ENCODE data around the gene NTN4. TPM values are rescaled to one million over a fixed set of nuclear protein-coding genes. Genes with fewer than 3 reads are reported as not detected.

NTN4 gene
- total and polyA plus RNA-seq, 2 experiments from 2014 or later, result 35.2 to 63.7 TPM

- no peaks in the 10 kb centered on the region for H3K9me3 ChIP-seq (ENCODE audit: low read depth)
- no peaks in the 10 kb centered on the region for H4K20me1 ChIP-seq (ENCODE audit: insufficient read depth)
- no peaks in the 10 kb centered on the region for H3K9me2 ChIP-seq (ENCODE audit: insufficient read depth)
- no peak overlapping the region for H2AFZ ChIP-seq
- no peak for TF ChIP-seq EZH2 (IDR thresholded peaks at IDR 0.05; ENCODE audit: insufficient read depth, poor library complexity, severe bottlenecking)
- no peak for TF ChIP-seq EZH2phosphoT487 (IDR thresholded peaks at IDR 0.05; ENCODE audit: insufficient read depth, low read depth)
- peaks cover 9% of the 10 kb centered on the region for H3K4me1 ChIP-seq (ENCODE audit: insufficient read depth)
- no peaks in the 10 kb centered on the region for H3K36me3 ChIP-seq (ENCODE audit: low read depth)
- no peak overlapping the region for H3K27ac ChIP-seq
- DNase-seq, result no peak
- 90 to 93% methylated on average over 5 of the region's 5 CpGs for WGBS, 2 experiments (ENCODE audit: low coverage in 1 of 2, low lambda C conversion rate in 2 of 2, missing lambda C conversion rate in 2 of 2)
- no peaks in the 10 kb centered on the region for H3K27me3 ChIP-seq (replicated peaks; ENCODE audit: insufficient read depth)
- in situ Hi-C loops (cut with MboI), result no loop called here
- H3K9ac ChIP-seq, result no peak overlapping the region
- no peak overlapping the region for H3K4me3 ChIP-seq
- no peaks in the 10 kb centered on the region for H3K79me2 ChIP-seq (ENCODE audit: insufficient read depth)
- H3K4me2 ChIP-seq (ENCODE audit: unreplicated experiment), result no peak overlapping the region
- H3F3A ChIP-seq (ENCODE audit: insufficient read depth), result peaks cover 10% of the 10 kb centered on the region; the same call in 1 of the 2 replicates
Observed at GRCh38 chr12:95630496-95630895, 160.1 kb downstream of the NTN4 start.

GRCh38 chr12:95629392-95629791, 161.2 kb downstream of the NTN4 start:
- Histone ChIP-seq H3K9me3 (ENCODE audit: low read depth) (no peaks in the 10 kb centered on the region), H3K9ac (no peak overlapping the region), H3K27me3 (replicated peaks; ENCODE audit: insufficient read depth) (no peaks in the 10 kb centered on the region), H3K4me2 (ENCODE audit: unreplicated experiment) (no peak overlapping the region), H4K20me1 (ENCODE audit: insufficient read depth) (no peaks in the 10 kb centered on the region), H3K36me3 (ENCODE audit: low read depth) (no peaks in the 10 kb centered on the region), H3K79me2 (ENCODE audit: insufficient read depth) (no peaks in the 10 kb centered on the region), H3F3A (ENCODE audit: insufficient read depth) (peaks cover 8% of the 10 kb centered on the region; the same call in 1 of the 2 replicates), H3K27ac (no peak overlapping the region), H3K4me1 (ENCODE audit: insufficient read depth) (peaks cover 13% of the 10 kb centered on the region), H3K4me3 (no peak overlapping the region), H2AFZ (no peak overlapping the region), H3K9me2 (ENCODE audit: insufficient read depth) (no peaks in the 10 kb centered on the region)
- no peak for DNase-seq
- 59% methylated on average over 3 of the region's 3 CpGs for WGBS, 2 experiments (ENCODE audit: low coverage in 1 of 2, low lambda C conversion rate in 2 of 2, missing lambda C conversion rate in 2 of 2)
- in situ Hi-C loops (cut with MboI), result loop anchor here (10.0 kb wide), 1 partner anchor 175 kb away; no protein-coding TSS in a partner anchor
- TF ChIP-seq EZH2phosphoT487 (IDR thresholded peaks at IDR 0.05; ENCODE audit: insufficient read depth, low read depth) (no peak), EZH2 (IDR thresholded peaks at IDR 0.05; ENCODE audit: insufficient read depth, poor library complexity, severe bottlenecking) (no peak)

- WGBS, 2 experiments (ENCODE audit: low coverage in 1 of 2, low lambda C conversion rate in 2 of 2, missing lambda C conversion rate in 2 of 2), result 80 to 85% methylated on average over 5 of the region's 5 CpGs
- Histone ChIP-seq H3K9me3 (ENCODE audit: low read depth) (no peaks in the 10 kb centered on the region), H3K9ac (no peak overlapping the region), H3K79me2 (ENCODE audit: insufficient read depth) (no peaks in the 10 kb centered on the region), H3K4me3 (no peak overlapping the region), H3K4me1 (ENCODE audit: insufficient read depth) (0 out of 2 replicates have a peak, but pooled peaks cover 6% of the 10 kb centered on the region), H3K27ac (no peak overlapping the region), H3K27me3 (replicated peaks; ENCODE audit: insufficient read depth) (no peaks in the 10 kb centered on the region), H4K20me1 (ENCODE audit: insufficient read depth) (no peaks in the 10 kb centered on the region), H3F3A (ENCODE audit: insufficient read depth) (no peaks in the 10 kb centered on the region), H3K4me2 (ENCODE audit: unreplicated experiment) (no peak overlapping the region), H2AFZ (no peak overlapping the region), H3K9me2 (ENCODE audit: insufficient read depth) (no peaks in the 10 kb centered on the region), H3K36me3 (ENCODE audit: low read depth) (no peaks in the 10 kb centered on the region)
- no peak for DNase-seq
- TF ChIP-seq EZH2 (IDR thresholded peaks at IDR 0.05; ENCODE audit: insufficient read depth, poor library complexity, severe bottlenecking) (no peak), EZH2phosphoT487 (IDR thresholded peaks at IDR 0.05; ENCODE audit: insufficient read depth, low read depth) (no peak)
- in situ Hi-C loops (cut with MboI), result loop anchor here (10.0 kb wide), 1 partner anchor 178 kb away; no protein-coding TSS in a partner anchor
Observed at GRCh38 chr12:95626854-95627253, 163.7 kb downstream of the NTN4 start.

GRCh38 chr12:95625012-95625411, 165.6 kb downstream of the NTN4 start:
- WGBS, 2 experiments (ENCODE audit: low coverage in 1 of 2, low lambda C conversion rate in 2 of 2, missing lambda C conversion rate in 2 of 2), result 77 to 78% methylated on average over 4 of the region's 4 CpGs

More at GRCh38 chr12:95625012-95625411, 165.6 kb downstream of the NTN4 start:
- Histone ChIP-seq H3K36me3 (ENCODE audit: low read depth) (no peaks in the 10 kb centered on the region), H3K9me3 (ENCODE audit: low read depth) (no peaks in the 10 kb centered on the region), H3K9me2 (ENCODE audit: insufficient read depth) (no peaks in the 10 kb centered on the region), H3K4me3 (no peak overlapping the region), H3K27ac (no peak overlapping the region), H3K4me1 (ENCODE audit: insufficient read depth) (0 out of 2 replicates have a peak, but pooled peaks cover 6% of the 10 kb centered on the region), H3K9ac (no peak overlapping the region), H3F3A (ENCODE audit: insufficient read depth) (no peaks in the 10 kb centered on the region), H3K4me2 (ENCODE audit: unreplicated experiment) (no peak overlapping the region), H3K27me3 (replicated peaks; ENCODE audit: insufficient read depth) (no peaks in the 10 kb centered on the region), H2AFZ (no peak overlapping the region), H3K79me2 (ENCODE audit: insufficient read depth) (no peaks in the 10 kb centered on the region), H4K20me1 (ENCODE audit: insufficient read depth) (no peaks in the 10 kb centered on the region)
- TF ChIP-seq EZH2phosphoT487 (IDR thresholded peaks at IDR 0.05; ENCODE audit: insufficient read depth, low read depth) (no peak), EZH2 (IDR thresholded peaks at IDR 0.05; ENCODE audit: insufficient read depth, poor library complexity, severe bottlenecking) (no peak)
- in situ Hi-C loops (cut with MboI), result loop anchor here (10.0 kb wide), 1 partner anchor 180 kb away; no protein-coding TSS in a partner anchor
- DNase-seq, result no peak
